ENCODE data around the gene TTR.

Gene TTR

GRCh38 chr18:31596081-31596872 lies 4.6 kb downstream of the TTR start:
- TF ChIP-seq CEBPB (IDR thresholded peaks at IDR 0.05) (no peak), EGR1 (IDR thresholded peaks at IDR 0.05) (no peak), MAX (IDR thresholded peaks at IDR 0.05) (no peak), USF1 (IDR thresholded peaks at IDR 0.05) (no peak), TAF1 (IDR thresholded peaks at IDR 0.05; ENCODE audit: low read depth) (no peak), TCF12 (IDR thresholded peaks at IDR 0.05; ENCODE audit: low read depth) (no peak), RAD21 (IDR thresholded peaks at IDR 0.05; ENCODE audit: low read depth) (no peak), ZBTB7A (IDR thresholded peaks at IDR 0.05; ENCODE audit: low read depth) (no peak), NFIC (IDR thresholded peaks at IDR 0.05) (no peak), TEAD4 (IDR thresholded peaks at IDR 0.05) (no peak), CREB1 (IDR thresholded peaks at IDR 0.05; ENCODE audit: low read depth) (no peak)

GRCh38 chr18:31598021-31598805 lies 6.5 kb downstream of the TTR start:
- TF ChIP-seq RAD21 (IDR thresholded peaks at IDR 0.05; ENCODE audit: low read depth) (no peak), CEBPB (IDR thresholded peaks at IDR 0.05) (no peak), TAF1 (IDR thresholded peaks at IDR 0.05; ENCODE audit: low read depth) (no peak), USF1 (IDR thresholded peaks at IDR 0.05) (no peak), YY1 (IDR thresholded peaks at IDR 0.05; ENCODE audit: low read depth) (no peak), ZBTB7A (IDR thresholded peaks at IDR 0.05; ENCODE audit: low read depth) (no peak)

- TF ChIP-seq ZBTB7A (IDR thresholded peaks at IDR 0.05; ENCODE audit: low read depth), result no peak
- TF ChIP-seq REST (IDR thresholded peaks at IDR 0.05; ENCODE audit: low read depth), result no peak
- no peak for TF ChIP-seq CREB1 (IDR thresholded peaks at IDR 0.05; ENCODE audit: low read depth)
- no peak for TF ChIP-seq FOXM1 (IDR thresholded peaks at IDR 0.05; ENCODE audit: borderline replicate concordance, low read depth)
- no peak for TF ChIP-seq MAX (IDR thresholded peaks at IDR 0.05)
- TF ChIP-seq EGR1 (IDR thresholded peaks at IDR 0.05), result no peak
- no peak for TF ChIP-seq YY1 (IDR thresholded peaks at IDR 0.05; ENCODE audit: low read depth)
- no peak for TF ChIP-seq TCF12 (IDR thresholded peaks at IDR 0.05; ENCODE audit: low read depth)
- no peak for TF ChIP-seq RAD21 (IDR thresholded peaks at IDR 0.05; ENCODE audit: low read depth)
- no peak for TF ChIP-seq TAF1 (IDR thresholded peaks at IDR 0.05; ENCODE audit: low read depth)
- TF ChIP-seq EP300 (IDR thresholded peaks at IDR 0.05; ENCODE audit: borderline replicate concordance), result no peak
Observed at GRCh38 chr18:31603315-31603714, 11.6 kb downstream of the TTR start.

- TF ChIP-seq CEBPB (IDR thresholded peaks at IDR 0.05) (no peak), CREB1 (IDR thresholded peaks at IDR 0.05; ENCODE audit: low read depth) (no peak), MAX (IDR thresholded peaks at IDR 0.05) (no peak), YY1 (IDR thresholded peaks at IDR 0.05; ENCODE audit: low read depth) (no peak), REST (IDR thresholded peaks at IDR 0.05; ENCODE audit: low read depth) (no peak), TCF12 (IDR thresholded peaks at IDR 0.05; ENCODE audit: low read depth) (no peak), EP300 (IDR thresholded peaks at IDR 0.05; ENCODE audit: borderline replicate concordance) (no peak), ZBTB7A (IDR thresholded peaks at IDR 0.05; ENCODE audit: low read depth) (no peak), TEAD4 (IDR thresholded peaks at IDR 0.05) (no peak), USF1 (IDR thresholded peaks at IDR 0.05) (no peak), NFIC (IDR thresholded peaks at IDR 0.05) (no peak), EGR1 (IDR thresholded peaks at IDR 0.05) (no peak), TAF1 (IDR thresholded peaks at IDR 0.05; ENCODE audit: low read depth) (no peak), FOXM1 (IDR thresholded peaks at IDR 0.05; ENCODE audit: borderline replicate concordance, low read depth) (no peak), RAD21 (IDR thresholded peaks at IDR 0.05; ENCODE audit: low read depth) (no peak)
Observed at GRCh38 chr18:31606265-31606664, 14.6 kb downstream of the TTR start.

Measured in Ishikawa (cell line).